HG03039 (cell line): ENCODE results near the gene SLC9A3.
"Not testable (repeated sequence)": the region's sequence is repeated elsewhere in the genome, so short reads cannot be mapped to it uniquely, and the experiment has no call there.

Source experiments
- ATAC-seq: cut with Tn5 transposase; IDR thresholded peaks from one replicate; pipeline ENCODE4 v1.9.1; 2021; ENCODE audit warnings: mild to moderate bottlenecking, moderate library complexity; ENCODE audit not compliant: unreplicated experiment

Gene SLC9A3

GRCh38 chr5:478369-478981 lies 45.8 kb downstream of the SLC9A3 start:
- ATAC-seq = no peak

- no peak for ATAC-seq
These were observed 46.4 kb downstream of the SLC9A3 start for GRCh38 chr5:477871-478270.

- ATAC-seq = no peak
These were observed 47.0 kb downstream of the SLC9A3 start for GRCh38 chr5:477247-477646.

- no peak for ATAC-seq
These were observed 47.5 kb downstream of the SLC9A3 start for GRCh38 chr5:476814-477175.

- no peak for ATAC-seq
These were observed 48.0 kb downstream of the SLC9A3 start for GRCh38 chr5:476102-476813.

- ATAC-seq = no peak
These were observed 48.5 kb downstream of the SLC9A3 start for GRCh38 chr5:475704-476101.

- no peak for ATAC-seq
These were observed 49.2 kb downstream of the SLC9A3 start for GRCh38 chr5:474840-475661.

DNA sequence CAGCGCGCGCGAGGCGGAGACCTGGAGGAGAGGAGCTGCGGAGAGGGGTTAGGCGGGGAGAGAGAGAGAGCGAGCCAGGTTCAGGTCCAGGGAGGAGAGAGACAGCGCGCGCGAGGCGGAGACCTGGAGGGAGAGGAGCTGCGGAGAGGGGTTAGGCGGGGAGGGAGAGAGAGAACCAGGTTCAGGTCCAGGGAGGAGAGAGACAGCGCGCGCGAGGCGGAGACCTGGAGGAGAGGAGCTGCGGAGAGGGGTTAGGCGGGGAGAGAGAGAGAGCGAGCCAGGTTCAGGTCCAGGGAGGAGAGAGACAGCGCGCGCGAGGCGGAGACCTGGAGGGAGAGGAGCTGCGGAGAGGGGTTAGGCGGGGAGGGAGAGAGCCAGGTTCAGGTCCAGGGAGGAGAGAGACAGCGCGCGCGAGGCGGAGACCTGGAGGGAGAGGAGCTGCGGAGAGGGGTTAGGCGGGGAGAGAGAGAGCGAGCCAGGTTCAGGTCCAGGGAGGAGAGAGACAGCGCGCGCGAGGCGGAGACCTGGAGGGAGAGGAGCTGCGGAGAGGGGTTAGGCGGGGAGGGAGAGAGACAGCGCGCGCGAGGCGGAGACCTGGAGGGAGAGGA lies 49.9 kb downstream of the SLC9A3 start:
- not testable (repeated sequence) for ATAC-seq

DNA sequence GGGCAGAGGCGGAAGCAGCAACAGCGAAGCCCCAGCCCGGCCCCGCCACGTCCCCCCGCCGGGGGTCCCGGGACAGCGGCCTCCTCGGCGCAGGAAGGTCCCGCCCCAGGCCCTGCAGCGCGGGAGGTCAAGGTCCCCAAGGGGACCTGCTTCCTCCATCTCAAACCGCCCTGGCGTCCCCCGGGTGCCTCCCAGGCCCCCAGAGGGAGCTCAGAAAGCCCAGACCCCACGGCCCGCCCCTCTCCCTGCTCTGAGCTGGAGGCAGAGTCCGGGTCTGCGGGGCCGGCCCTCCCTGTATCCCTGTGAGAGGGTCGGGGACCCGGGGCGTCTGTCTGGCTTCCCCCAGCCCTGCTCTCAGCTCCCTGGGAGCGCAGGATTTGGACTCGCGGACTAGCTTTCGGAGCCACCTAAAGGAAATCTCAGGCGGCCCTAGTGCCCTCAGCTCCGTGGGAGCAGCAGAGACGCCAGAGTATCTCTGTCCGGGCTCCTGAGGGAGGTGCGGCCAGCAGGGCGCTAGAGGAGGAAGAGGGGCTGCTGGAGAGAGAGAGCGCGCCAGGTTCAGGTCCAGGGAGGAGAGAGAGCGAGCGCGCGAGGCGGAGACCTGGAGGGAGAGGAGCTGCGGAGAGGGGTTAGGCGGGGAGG lies 50.6 kb downstream of the SLC9A3 start:
- peak; percentile 26 for ATAC-seq

DNA sequence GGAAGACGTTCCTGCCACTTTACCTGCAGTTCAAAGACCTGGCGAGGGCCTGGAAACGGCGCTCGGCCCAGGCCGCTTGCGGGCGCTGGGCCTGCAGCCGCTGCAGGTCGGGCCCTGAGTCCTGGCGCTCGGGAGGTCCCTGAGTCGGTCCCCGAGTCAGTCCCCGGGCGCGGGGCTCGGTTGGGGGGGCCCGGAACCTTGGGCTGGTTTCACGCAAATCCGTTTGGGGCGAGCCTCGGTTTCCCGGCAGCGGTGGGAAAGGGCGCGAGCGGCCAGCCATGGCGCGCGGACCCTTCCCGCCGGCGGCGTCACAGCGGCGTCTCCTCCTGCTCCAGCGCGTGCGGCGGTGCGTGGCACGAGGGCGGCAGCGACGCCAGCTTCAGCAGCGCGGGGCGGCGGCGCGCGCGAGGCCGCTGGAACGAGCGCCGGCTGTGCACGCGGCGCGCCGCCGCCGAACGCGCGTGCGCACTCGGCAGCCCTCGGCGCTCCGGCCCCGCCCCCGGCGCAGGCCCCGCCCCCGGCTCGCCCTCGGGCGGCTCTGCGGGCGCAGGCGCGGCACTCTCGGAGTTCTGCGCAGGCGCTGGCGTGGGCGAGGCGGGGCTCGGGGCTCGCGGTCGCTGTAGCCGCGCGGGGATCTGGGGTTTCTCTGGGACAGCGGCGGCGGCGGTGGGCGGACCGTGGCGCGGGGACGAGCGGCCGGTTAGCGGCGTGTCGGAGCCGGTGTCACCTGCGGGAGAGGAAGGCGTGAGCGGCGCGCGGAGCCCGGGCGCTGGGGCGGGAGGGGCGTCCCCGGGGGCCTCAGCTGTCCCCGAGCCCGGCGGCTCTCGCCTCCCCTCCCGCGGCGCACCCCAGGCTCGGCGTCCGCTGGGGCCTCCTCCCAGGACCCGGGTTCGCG lies 51.3 kb downstream of the SLC9A3 start:
- ATAC-seq = peak; percentile 66

- ATAC-seq = peak; percentile 2
These were observed 52.1 kb downstream of the SLC9A3 start for GRCh38 chr5:472076-472655.

- ATAC-seq = no peak
These were observed 52.5 kb downstream of the SLC9A3 start for GRCh38 chr5:471750-472058.

DNA sequence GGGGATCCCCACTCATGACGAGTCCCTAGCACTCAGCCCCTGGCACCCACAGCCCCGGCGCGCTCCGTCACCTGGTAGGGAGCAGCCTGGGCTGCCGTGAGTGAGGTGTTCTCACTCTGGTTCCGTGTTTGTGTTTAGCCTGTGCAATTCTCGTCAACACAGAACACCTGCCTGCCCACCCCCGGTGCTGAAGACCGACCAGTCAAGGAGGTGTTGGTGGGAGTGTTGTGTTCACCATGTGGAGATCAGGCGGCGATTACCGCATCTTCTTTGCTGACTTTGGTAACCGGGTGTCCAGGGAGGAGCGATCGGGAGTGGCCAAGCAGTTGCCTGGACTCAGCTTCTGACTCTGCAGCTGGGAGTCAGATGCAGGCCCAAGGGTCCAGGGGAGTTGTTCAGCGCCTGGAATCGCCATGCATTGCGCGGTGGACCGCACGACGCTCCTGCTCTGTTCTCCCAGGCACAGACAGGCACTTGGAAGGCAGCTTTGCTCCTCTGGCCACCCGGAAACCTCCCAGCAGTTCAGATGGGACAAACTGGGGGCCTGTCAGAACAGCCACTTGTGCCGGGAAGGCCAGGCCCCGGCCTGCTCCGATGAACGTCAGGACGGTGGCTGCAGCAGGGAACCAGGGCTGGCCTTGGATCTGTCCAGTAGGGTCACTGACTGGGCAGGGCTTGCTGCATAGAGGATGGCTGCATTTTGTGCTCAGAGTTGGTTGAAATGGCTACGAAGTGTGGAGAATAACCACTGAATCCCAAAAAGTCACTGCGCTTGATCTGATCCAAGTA lies 53.1 kb downstream of the SLC9A3 start:
- no peak for ATAC-seq

- ATAC-seq = no peak
These were observed 54.3 kb downstream of the SLC9A3 start for GRCh38 chr5:469752-470483.

DNA sequence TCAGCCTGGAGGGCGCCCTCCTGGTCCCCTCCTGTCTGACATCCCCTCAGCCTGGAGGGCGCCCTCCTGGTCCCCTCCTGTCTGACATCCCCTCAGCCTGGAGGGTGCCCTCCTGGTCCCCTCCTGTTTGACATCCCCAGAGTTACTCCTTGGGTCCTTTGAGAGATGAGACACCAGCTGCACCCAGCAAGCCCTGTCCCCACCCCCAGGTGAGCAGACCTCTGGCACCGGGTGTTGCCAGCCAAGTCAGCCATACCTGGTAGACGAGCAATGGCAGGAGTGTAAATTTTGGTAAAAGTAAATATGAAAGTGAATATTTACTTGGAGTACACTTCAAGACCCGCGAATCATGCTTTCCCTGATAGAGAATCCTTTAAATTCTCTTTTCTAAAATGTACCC lies 55.8 kb downstream of the SLC9A3 start:
- ATAC-seq = no peak

GRCh38 chr5:466661-467310 lies 57.5 kb downstream of the SLC9A3 start:
- no peak for ATAC-seq

DNA sequence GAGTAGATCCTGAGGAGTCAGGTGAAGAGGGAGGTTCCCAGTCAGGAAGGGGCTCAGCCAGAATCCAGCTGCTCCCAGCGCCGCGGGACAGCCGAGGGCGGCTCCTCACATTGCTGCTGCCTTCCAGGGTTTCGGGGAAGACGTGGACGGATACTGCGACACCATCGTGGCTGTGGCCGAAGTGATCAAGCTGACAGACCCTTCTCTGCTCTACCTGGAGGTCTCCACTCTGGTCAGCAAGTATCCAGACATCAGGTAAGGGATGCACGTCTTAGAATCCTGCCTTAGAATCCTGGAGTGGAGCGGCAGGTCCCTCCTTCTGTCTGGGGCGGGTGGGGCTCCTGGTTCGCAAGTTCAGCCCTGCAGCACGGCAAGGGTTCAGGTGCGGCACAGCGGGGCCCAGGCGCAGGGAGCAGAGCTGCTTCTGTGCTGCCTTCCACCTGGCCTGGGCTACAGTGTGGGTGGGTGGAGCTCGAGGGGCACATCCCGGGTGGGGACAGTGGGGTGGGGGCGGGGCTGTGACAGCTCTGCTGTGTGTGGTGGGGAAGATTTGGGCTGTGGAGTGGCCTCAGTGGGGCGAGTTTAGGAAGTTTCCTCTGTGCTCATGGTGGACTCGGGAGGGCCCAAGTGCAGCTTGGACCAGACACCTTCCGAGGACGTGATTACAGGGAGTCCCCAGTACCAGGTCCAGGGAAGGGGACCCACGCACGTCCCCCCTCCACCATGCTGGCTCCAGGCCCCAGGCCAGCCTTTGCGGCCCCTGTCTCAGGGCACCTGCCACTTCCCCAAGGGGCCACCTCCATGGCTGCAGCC lies 58.5 kb downstream of the SLC9A3 start:
- ATAC-seq = no peak
